ENCODE data around the gene PTPRN2.
A peak's percentile ranks its signal among the peaks of the same experiment; 100 is the strongest.
"Not testable (repeated sequence)": the region's sequence is repeated elsewhere in the genome, so short reads cannot be mapped to it uniquely, and the experiment has no call there.

The PTPRN2 gene

GRCh38 chr7:158353606-158354570 lies 233.7 kb downstream of the PTPRN2 start:
- no peak overlapping the region for H3K27ac Mint-ChIP-seq
- no peak overlapping the region for H3K4me3 Mint-ChIP-seq
- no peak for ATAC-seq (replicated peaks)
- DNase-seq = no peak
- no peaks in the 10 kb centered on the region for H3K4me1 Mint-ChIP-seq (ENCODE audit: low read depth in 2 of 2)
- peaks cover 5% of the 10 kb centered on the region for H3K36me3 Mint-ChIP-seq (ENCODE audit: insufficient read depth)
- H3K9me3 Mint-ChIP-seq = peaks cover 3 to 18% of the 10 kb centered on the region in 2 donors
- H3K27me3 Mint-ChIP-seq = peaks cover 33 to 50% of the 10 kb centered on the region in 2 donors

DNA sequence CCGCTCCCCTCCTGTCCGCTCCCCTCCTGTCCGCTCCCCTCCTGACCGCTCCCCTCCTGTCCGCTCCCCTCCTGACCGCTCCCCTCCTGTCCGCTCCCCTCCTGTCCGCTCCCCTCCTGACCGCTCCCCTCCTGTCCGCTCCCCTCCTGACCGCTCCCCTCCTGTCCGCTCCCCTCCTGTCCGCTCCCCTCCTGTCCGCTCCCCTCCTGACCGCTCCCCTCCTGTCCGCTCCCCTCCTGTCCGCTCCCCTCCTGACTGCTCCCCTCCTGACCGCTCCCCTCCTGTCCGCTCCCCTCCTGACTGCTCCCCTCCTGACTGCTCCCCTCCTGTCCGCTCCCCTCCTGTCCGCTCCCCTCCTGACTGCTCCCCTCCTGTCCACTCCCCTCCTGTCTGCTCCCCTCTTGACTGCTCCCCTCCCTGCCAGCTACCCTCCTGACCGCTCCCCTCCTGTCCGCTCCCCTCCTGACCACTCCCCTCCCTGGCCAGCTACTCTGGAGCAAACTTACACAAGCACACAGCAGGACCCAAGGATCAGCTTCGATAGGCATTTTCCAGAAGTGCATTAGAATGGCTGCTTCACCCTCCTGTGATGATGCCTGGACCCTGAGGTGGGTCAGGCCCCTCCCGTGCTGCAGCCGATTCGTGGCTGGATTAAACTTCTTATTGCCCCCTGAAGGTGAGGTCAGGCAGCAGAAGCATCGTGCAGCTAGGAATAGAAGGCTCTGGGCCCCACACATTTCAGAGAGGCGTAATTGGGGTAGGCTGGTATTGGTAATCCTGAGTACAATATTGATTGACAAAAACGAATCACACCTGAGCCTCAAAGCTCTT lies 235.5 kb downstream of the PTPRN2 start:
- not testable (repeated sequence) for H3K4me3 Mint-ChIP-seq; H3K4me1 Mint-ChIP-seq (ENCODE audit: low read depth in 2 of 2); DNase-seq; ATAC-seq (replicated peaks); H3K27ac Mint-ChIP-seq; H3K36me3 Mint-ChIP-seq (ENCODE audit: insufficient read depth)
- H3K27me3 Mint-ChIP-seq = peaks cover 38 to 42% of the 10 kb centered on the region in 2 donors
- peaks cover 3 to 18% of the 10 kb centered on the region in 2 donors for H3K9me3 Mint-ChIP-seq

DNA sequence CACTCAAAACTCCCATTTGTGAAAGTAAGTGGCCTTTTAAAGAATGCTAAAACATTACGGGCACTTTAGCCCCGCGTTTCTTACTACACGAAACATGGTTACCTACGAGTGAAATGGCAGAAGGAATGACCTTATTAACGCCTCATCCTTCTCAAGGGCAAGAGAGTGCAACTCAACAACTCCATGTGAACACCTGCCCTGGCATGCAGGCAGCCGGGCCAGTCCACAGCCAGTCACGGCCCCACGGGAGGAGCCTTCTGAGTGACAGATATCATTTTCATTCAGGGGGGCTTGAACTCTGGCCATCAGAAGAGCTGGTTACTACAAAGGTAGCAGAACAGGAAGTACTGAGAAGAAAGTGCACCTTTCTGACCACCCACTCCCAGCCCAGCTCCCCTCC lies 236.1 kb downstream of the PTPRN2 start:
- H3K27ac Mint-ChIP-seq = no peak overlapping the region
- no peaks in the 10 kb centered on the region for H3K36me3 Mint-ChIP-seq (ENCODE audit: insufficient read depth)

DNA sequence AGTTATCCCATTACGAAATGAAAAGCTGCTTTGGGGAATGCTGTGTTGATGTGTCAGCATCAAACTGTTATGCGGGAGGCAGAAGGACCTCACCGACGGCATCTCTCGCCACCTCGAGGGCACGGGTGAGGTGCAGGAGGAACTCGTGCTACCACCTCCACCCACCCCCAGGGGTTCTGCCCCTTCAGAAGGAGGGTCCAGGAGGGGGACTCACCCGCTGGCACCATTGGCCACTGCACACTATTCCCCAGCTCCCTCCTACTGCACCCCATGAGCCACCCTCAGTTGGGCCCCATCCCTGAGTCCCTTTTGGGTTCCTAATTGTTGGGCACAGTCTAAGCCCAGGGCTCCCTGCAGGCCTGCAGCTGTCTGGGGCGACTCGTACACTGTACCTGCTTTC lies 236.6 kb downstream of the PTPRN2 start:
- no peak for DNase-seq
- Mint-ChIP-seq H3K27me3 (peaks cover 27 to 40% of the 10 kb centered on the region in 2 donors), H3K36me3 (ENCODE audit: insufficient read depth) (peaks cover 2% of the 10 kb centered on the region), H3K4me1 (ENCODE audit: low read depth in 2 of 2) (no peaks in the 10 kb centered on the region), H3K4me3 (no peak overlapping the region), H3K27ac (no peak overlapping the region), H3K9me3 (peaks cover 3 to 8% of the 10 kb centered on the region in 2 donors)
- no peak for ATAC-seq (replicated peaks)

More for the DNA sequence above, 236.1 kb downstream of the PTPRN2 start:
- Mint-ChIP-seq H3K9me3 (peaks cover 3 to 12% of the 10 kb centered on the region in 2 donors), H3K27me3 (peaks cover 32 to 45% of the 10 kb centered on the region in 2 donors), H3K4me3 (no peak overlapping the region), H3K4me1 (ENCODE audit: low read depth in 2 of 2) (no peaks in the 10 kb centered on the region)
- DNase-seq (no peak), ATAC-seq (replicated peaks) (no peak)

- no peak for ATAC-seq (replicated peaks)
- Mint-ChIP-seq H3K36me3 (ENCODE audit: insufficient read depth) (peaks cover 2% of the 10 kb centered on the region), H3K27me3 (peaks cover 21 to 39% of the 10 kb centered on the region in 2 donors), H3K9me3 (peaks cover 3 to 8% of the 10 kb centered on the region in 2 donors), H3K4me1 (ENCODE audit: low read depth in 2 of 2) (no peaks in the 10 kb centered on the region), H3K27ac (no peak overlapping the region), H3K4me3 (no peak overlapping the region)
- DNase-seq = no peak
Measured at GRCh38 chr7:158350166-158350900, 237.3 kb downstream of the PTPRN2 start.

- Mint-ChIP-seq H3K9me3 (no peaks in the 10 kb centered on the region), H3K27ac (no peak overlapping the region), H3K27me3 (peaks cover 10 to 29% of the 10 kb centered on the region in 2 donors), H3K36me3 (ENCODE audit: insufficient read depth) (peaks cover 2% of the 10 kb centered on the region), H3K4me1 (ENCODE audit: low read depth in 2 of 2) (no peaks in the 10 kb centered on the region), H3K4me3 (no peak overlapping the region)
- ATAC-seq (replicated peaks) = no peak
- no peak for DNase-seq
Measured at GRCh38 chr7:158348446-158348845, 239.2 kb downstream of the PTPRN2 start.

DNA sequence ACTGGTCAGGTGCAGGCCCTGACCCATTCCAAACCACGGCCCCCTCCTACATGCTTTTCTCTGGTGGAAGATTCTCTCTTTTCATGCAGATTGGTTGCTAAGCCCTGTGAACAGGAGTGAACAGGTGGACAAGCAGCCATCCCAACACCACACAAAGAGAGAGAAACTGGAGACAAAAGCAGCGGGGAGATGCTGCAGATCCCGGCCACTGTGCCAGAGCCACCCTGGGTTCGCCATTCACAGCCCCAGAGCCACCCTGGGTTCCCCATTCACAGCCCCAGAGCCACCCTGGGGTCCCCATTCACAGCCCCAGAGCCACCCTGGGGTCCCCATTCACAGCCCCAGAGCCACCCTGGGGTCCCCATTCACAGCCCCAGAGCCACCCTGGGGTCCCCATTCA lies 239.6 kb downstream of the PTPRN2 start:
- not testable (repeated sequence) for ATAC-seq (replicated peaks); H3K9me3 Mint-ChIP-seq; H3K4me1 Mint-ChIP-seq (ENCODE audit: low read depth in 2 of 2); H3K4me3 Mint-ChIP-seq; H3K36me3 Mint-ChIP-seq (ENCODE audit: insufficient read depth); DNase-seq; H3K27ac Mint-ChIP-seq
- peaks cover 9 to 26% of the 10 kb centered on the region in 2 donors for H3K27me3 Mint-ChIP-seq

DNA sequence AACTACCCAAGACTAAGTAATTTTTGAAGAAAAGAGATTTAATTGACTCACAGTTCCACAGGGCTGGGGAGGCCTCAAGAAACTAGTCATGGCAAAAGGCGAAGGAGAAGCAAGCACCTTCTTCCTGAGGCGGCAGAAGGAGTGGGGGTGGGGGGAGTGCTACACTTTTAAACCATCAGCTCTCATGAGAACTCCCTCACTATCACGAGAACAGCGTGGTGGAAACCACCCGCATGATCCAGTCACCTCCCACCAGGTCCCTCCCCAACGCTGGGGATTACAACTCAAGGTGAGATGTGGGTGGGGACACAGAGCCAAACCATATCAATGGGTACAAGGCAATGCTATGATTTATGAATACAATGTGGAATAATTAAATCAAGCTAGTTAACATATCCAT lies 241.9 kb downstream of the PTPRN2 start:
- no peaks in the 10 kb centered on the region for H3K4me1 Mint-ChIP-seq (ENCODE audit: low read depth in 2 of 2)
- H3K27ac Mint-ChIP-seq = no peak overlapping the region
- no peak for ATAC-seq (replicated peaks)
- H3K9me3 Mint-ChIP-seq = peaks cover 5 to 22% of the 10 kb centered on the region in 2 donors
- DNase-seq = no peak
- peaks cover 12% of the 10 kb centered on the region for H3K36me3 Mint-ChIP-seq (ENCODE audit: insufficient read depth)
- H3K4me3 Mint-ChIP-seq = no peak overlapping the region
- H3K27me3 Mint-ChIP-seq = peaks cover 0 to 18% of the 10 kb centered on the region in 2 donors

- peaks cover 16% of the 10 kb centered on the region for H3K36me3 Mint-ChIP-seq (ENCODE audit: insufficient read depth)
- DNase-seq = no peak
- H3K27ac Mint-ChIP-seq = no peak overlapping the region
- ATAC-seq (replicated peaks) = no peak
- peaks cover 5 to 31% of the 10 kb centered on the region in 2 donors for H3K9me3 Mint-ChIP-seq
- H3K4me3 Mint-ChIP-seq = no peak overlapping the region
- H3K4me1 Mint-ChIP-seq (ENCODE audit: low read depth in 2 of 2) = peaks cover 0 to 3% of the 10 kb centered on the region in 2 donors
- H3K27me3 Mint-ChIP-seq = peaks cover 0 to 13% of the 10 kb centered on the region in 2 donors
Measured at GRCh38 chr7:158344706-158345300, 242.8 kb downstream of the PTPRN2 start.

- no peak for ATAC-seq (replicated peaks)
- DNase-seq = no peak
- Mint-ChIP-seq H3K36me3 (ENCODE audit: insufficient read depth) (peaks cover 16% of the 10 kb centered on the region), H3K27me3 (peaks cover 0 to 13% of the 10 kb centered on the region in 2 donors), H3K4me3 (no peak overlapping the region), H3K27ac (no peak overlapping the region), H3K9me3 (peaks cover 5 to 31% of the 10 kb centered on the region in 2 donors), H3K4me1 (ENCODE audit: low read depth in 2 of 2) (peaks cover 0 to 3% of the 10 kb centered on the region in 2 donors)
Measured at GRCh38 chr7:158343936-158344455, 243.6 kb downstream of the PTPRN2 start.

GRCh38 chr7:158343526-158343925 lies 244.1 kb downstream of the PTPRN2 start:
- H3K36me3 Mint-ChIP-seq (ENCODE audit: insufficient read depth) = peaks cover 16% of the 10 kb centered on the region
- ATAC-seq (replicated peaks) (no peak), DNase-seq (no peak)
- no peak overlapping the region for H3K27ac Mint-ChIP-seq
- peaks cover 5 to 31% of the 10 kb centered on the region in 2 donors for H3K9me3 Mint-ChIP-seq
- H3K4me3 Mint-ChIP-seq = no peak overlapping the region
- peaks cover 0 to 13% of the 10 kb centered on the region in 2 donors for H3K27me3 Mint-ChIP-seq
- peaks cover 0 to 3% of the 10 kb centered on the region in 2 donors for H3K4me1 Mint-ChIP-seq (ENCODE audit: low read depth in 2 of 2)

- Mint-ChIP-seq H3K4me3 (peak overlapping the region in 1 of 2 donors; percentile 51), H3K4me1 (ENCODE audit: low read depth in 2 of 2) (peaks cover 6 to 11% of the 10 kb centered on the region in 2 donors), H3K9me3 (peaks cover 18 to 44% of the 10 kb centered on the region in 2 donors), H3K27ac (peak overlapping the region; percentile 7 to 82), H3K36me3 (ENCODE audit: insufficient read depth) (peaks cover 30% of the 10 kb centered on the region)
- ATAC-seq (replicated peaks); H3K27me3 Mint-ChIP-seq; DNase-seq: not testable (repeated sequence)
Measured at GRCh38 chr7:158341097-158341496, 246.5 kb downstream of the PTPRN2 start.

Data from effector memory CD8-positive, alpha-beta T cell (primary cell).